HG02840 (cell line): ENCODE results near the gene HP1BP3.

Experiments used
- ATAC-seq: cut with Tn5 transposase; IDR thresholded peaks from one replicate; pipeline ENCODE4 v1.9.1; 2021; ENCODE audit warnings: mild to moderate bottlenecking, moderate library complexity, moderate number of reproducible peaks; ENCODE audit not compliant: unreplicated experiment, low FRiP score

HP1BP3 gene

DNA sequence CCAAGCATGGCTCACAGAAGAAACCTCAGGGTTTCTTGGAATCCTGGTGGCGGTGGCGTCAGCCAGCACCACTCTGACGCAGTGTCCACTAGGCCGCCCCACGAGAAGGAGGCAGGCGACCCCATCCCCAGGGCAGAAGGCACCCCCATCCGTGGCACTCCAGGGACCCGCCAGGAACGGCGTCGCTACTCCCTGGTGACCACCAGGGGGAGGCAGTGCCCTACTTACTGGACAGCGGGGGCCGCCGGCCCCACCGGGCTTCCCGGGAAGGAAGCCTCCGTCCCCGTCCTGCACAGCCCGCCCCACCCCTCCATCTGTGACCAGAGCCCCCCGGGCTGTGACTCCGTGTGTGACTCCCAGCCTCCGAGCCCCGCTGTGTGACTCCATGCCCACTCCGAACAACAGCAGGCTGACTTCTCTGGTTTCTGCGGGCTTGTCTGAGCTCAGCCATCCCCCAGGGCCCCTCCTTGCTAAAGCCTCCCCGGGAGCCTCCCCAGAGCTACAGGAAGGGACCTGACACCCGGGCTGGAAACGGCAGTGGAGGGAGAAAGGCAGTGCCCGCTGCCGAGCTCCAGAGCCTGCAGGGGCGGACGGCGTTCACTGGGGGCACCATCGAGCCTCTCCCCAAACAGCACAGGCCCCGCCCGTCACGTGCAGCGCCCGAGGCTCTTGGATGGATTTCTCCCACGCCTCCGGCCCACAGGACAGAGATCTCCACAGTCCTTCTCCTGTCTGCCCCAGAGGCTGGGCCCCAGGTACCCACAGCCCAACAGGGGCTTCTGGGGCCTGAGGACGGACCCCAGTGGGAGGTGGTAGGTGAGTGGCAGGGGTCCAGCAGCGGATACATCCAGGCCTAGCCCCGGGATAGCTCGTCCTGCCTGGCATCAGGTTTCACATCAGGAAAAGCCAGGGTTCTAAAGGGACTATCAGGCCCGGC is 90.4 kb downstream of the HP1BP3 start:
- ATAC-seq: peak; percentile 55

DNA sequence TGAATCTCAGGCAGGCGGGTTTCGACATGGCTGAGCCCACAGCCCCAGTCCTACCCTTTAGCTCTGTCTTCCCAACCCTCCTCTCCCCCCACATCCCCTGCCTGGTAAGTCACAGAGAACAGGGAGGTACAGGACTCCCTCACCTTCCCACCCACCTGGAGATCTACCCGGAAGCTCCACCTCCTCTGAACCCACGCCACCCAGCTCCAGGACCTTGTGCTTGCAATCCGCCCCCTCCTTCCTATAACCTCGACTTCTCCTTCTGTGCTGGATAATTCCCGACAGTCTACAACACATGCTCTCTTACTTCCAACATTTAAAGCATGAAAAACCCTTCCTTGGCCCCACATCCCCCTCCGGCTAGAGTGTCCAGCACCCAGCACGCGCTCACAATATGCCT is 91.6 kb downstream of the HP1BP3 start:
- no peak for ATAC-seq

DNA sequence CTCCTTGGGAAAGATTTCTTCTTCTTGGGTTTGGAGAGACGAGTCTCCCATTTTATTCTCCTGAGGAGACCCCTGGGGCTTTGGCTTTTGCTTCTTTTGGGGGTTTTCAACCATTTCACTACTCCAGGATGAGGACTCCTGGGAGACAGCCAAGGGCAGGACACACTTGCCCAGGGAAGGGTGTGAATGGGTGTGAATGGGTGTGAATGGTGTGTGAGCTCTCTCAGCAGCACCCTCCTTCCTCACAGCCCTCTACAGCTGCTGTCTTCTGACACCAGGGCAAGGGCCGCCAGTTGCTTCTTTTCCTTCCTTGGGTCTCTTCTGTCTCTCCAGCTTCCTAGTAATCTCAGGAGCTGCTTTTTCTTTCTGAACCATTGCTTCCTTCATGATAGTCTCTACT is 93.5 kb downstream of the HP1BP3 start:
- ATAC-seq: no peak
